Skin epidermis (tissue), 12 donors: ENCODE measurements around the gene SYTL3.
A peak's percentile ranks its signal among the peaks of the same experiment; 100 is the strongest.

Experiments used
- H3K27ac ChIP-seq, 21 experiments: fragments of 200-600 bp; sonication (generic) in 11 of 21; one replicate each; pipeline ENCODE4 v1.5.0; 2020; ENCODE audit warnings: mild to moderate bottlenecking in 3 of 21, inconsistent platforms in 2 of 21, moderate library complexity in 2 of 21
- H3K4me3 ChIP-seq, 7 experiments: fragments of 200-600 bp; sonication (generic) in 2 of 7; one replicate each; pipeline ENCODE4 v1.5.0; 2020; ENCODE audit warnings: inconsistent platforms in 2 of 7, mild to moderate bottlenecking in 2 of 7, moderate library complexity in 1 of 7

The SYTL3 gene

GRCh38 chr6:158707120-158707820 is 57.4 kb downstream of the SYTL3 start:
- no peak overlapping the region for H3K4me3 ChIP-seq
- H3K27ac ChIP-seq, result no peak overlapping the region

- Histone ChIP-seq H3K4me3 (no peak overlapping the region), H3K27ac (no peak overlapping the region)
Measured at GRCh38 chr6:158707821-158708195, 58.0 kb downstream of the SYTL3 start.

- H3K4me3 ChIP-seq, result no peak overlapping the region
- H3K27ac ChIP-seq, result peak overlapping the region in 1 of 21 experiments; percentile 16
Measured at GRCh38 chr6:158708239-158708638, 58.4 kb downstream of the SYTL3 start.

- Histone ChIP-seq H3K27ac (no peak overlapping the region), H3K4me3 (no peak overlapping the region)
Measured at GRCh38 chr6:158709809-158710208, 60.0 kb downstream of the SYTL3 start.

- H3K27ac ChIP-seq, result no peak overlapping the region
- no peak overlapping the region for H3K4me3 ChIP-seq
Measured at GRCh38 chr6:158711264-158711663, 61.4 kb downstream of the SYTL3 start.

GRCh38 chr6:158713469-158713868 is 63.6 kb downstream of the SYTL3 start:
- Histone ChIP-seq H3K4me3 (no peak overlapping the region), H3K27ac (no peak overlapping the region)

- H3K27ac ChIP-seq, result peak overlapping the region in 1 of 21 experiments; percentile 5
Measured at GRCh38 chr6:158714706-158715105, 64.9 kb downstream of the SYTL3 start.

GRCh38 chr6:158715330-158716311 is 65.8 kb downstream of the SYTL3 start:
- H3K4me3 ChIP-seq, result no peak overlapping the region
- peak overlapping the region in 6 of 21 experiments; percentile 11 to 72 (median 56) for H3K27ac ChIP-seq

More at GRCh38 chr6:158714706-158715105, 64.9 kb downstream of the SYTL3 start:
- no peak overlapping the region for H3K4me3 ChIP-seq

- H3K4me3 ChIP-seq, result no peak overlapping the region
- peak overlapping the region in 7 of 21 experiments; percentile 38 to 72 (median 64) for H3K27ac ChIP-seq
Measured at GRCh38 chr6:158717341-158718330, 67.8 kb downstream of the SYTL3 start.

GRCh38 chr6:158718461-158719046 is 68.7 kb downstream of the SYTL3 start:
- peak overlapping the region in 5 of 21 experiments; percentile 38 to 72 (median 58) for H3K27ac ChIP-seq

GRCh38 chr6:158722176-158722729 is 72.4 kb downstream of the SYTL3 start:
- Histone ChIP-seq H3K4me3 (no peak overlapping the region), H3K27ac (no peak overlapping the region)

More at GRCh38 chr6:158718461-158719046, 68.7 kb downstream of the SYTL3 start:
- H3K4me3 ChIP-seq, result no peak overlapping the region

GRCh38 chr6:158725704-158726103 is 75.8 kb downstream of the SYTL3 start:
- Histone ChIP-seq H3K27ac (no peak overlapping the region), H3K4me3 (no peak overlapping the region)

- no peak overlapping the region for H3K27ac ChIP-seq
- H3K4me3 ChIP-seq, result no peak overlapping the region
Measured at GRCh38 chr6:158729906-158730540, 80.2 kb downstream of the SYTL3 start.

- Histone ChIP-seq H3K4me3 (no peak overlapping the region), H3K27ac (no peak overlapping the region)
Measured at GRCh38 chr6:158730541-158730907, 80.7 kb downstream of the SYTL3 start.

- Histone ChIP-seq H3K4me3 (no peak overlapping the region), H3K27ac (no peak overlapping the region)
Measured at GRCh38 chr6:158735009-158735408, 85.2 kb downstream of the SYTL3 start.

- Histone ChIP-seq H3K27ac (peak overlapping the region in 1 of 21 experiments; percentile 25), H3K4me3 (no peak overlapping the region)
Measured at GRCh38 chr6:158737082-158737709, 87.3 kb downstream of the SYTL3 start.

GRCh38 chr6:158737710-158738615 is 88.1 kb downstream of the SYTL3 start:
- H3K27ac ChIP-seq, result peak overlapping the region in 1 of 21 experiments; percentile 25
- H3K4me3 ChIP-seq, result no peak overlapping the region
